Renal pelvis (tissue), 4 donors: ENCODE measurements around the gene OCA2. TPM values are rescaled to one million over a fixed set of nuclear protein-coding genes. Genes with fewer than 3 reads are reported as not detected.
"Not testable (repeated sequence)": the region's sequence is repeated elsewhere in the genome, so short reads cannot be mapped to it uniquely, and the experiment has no call there.

Experiments
- DNase-seq: peaks from one replicate; pipeline ENCODE4 v3.0.0-alpha.2; 2013
- polyA plus RNA-seq, 3 donors: library from polyadenylated mRNA; unstranded; fragments of 120-200 nt; gene quantifications; one replicate each; pipeline ENCODE4 v1.2.1, GENCODE V29; 2013; ENCODE audit not compliant: insufficient read length in 3 of 3

Gene OCA2
- polyA plus RNA-seq, 3 donors = 8.2 to 9.9 (median 9.0) TPM

- DNase-seq = no peak
These were observed 142.8 kb downstream of the OCA2 start for GRCh38 chr15:27956285-27956684.

- no peak for DNase-seq
These were observed 144.0 kb downstream of the OCA2 start for GRCh38 chr15:27955087-27955486.

- DNase-seq = not testable (repeated sequence)
These were observed 146.5 kb downstream of the OCA2 start for GRCh38 chr15:27952593-27952992.

GRCh38 chr15:27951191-27951890, 147.8 kb downstream of the OCA2 start:
- DNase-seq = no peak

GRCh38 chr15:27949089-27949488, 150.0 kb downstream of the OCA2 start:
- DNase-seq = no peak

- no peak for DNase-seq
These were observed 159.9 kb downstream of the OCA2 start for GRCh38 chr15:27939246-27939645.

GRCh38 chr15:27937851-27938250, 161.3 kb downstream of the OCA2 start:
- no peak for DNase-seq

- no peak for DNase-seq
These were observed 163.0 kb downstream of the OCA2 start for GRCh38 chr15:27936164-27936563.

- no peak for DNase-seq
These were observed 163.8 kb downstream of the OCA2 start for GRCh38 chr15:27935328-27935727.

- DNase-seq = no peak
These were observed 164.3 kb downstream of the OCA2 start for GRCh38 chr15:27934782-27935181.

GRCh38 chr15:27933562-27933961, 165.6 kb downstream of the OCA2 start:
- DNase-seq = no peak

GRCh38 chr15:27932600-27932999, 166.5 kb downstream of the OCA2 start:
- no peak for DNase-seq

- DNase-seq = no peak
These were observed 170.7 kb downstream of the OCA2 start for GRCh38 chr15:27928386-27928785.

- no peak for DNase-seq
These were observed 186.8 kb downstream of the OCA2 start for GRCh38 chr15:27912283-27912682.

GRCh38 chr15:27906802-27907201, 192.3 kb downstream of the OCA2 start:
- DNase-seq = no peak

GRCh38 chr15:27903405-27903804, 195.7 kb downstream of the OCA2 start:
- no peak for DNase-seq

GRCh38 chr15:27902680-27903385, 196.3 kb downstream of the OCA2 start:
- DNase-seq = no peak

GRCh38 chr15:27899583-27900285, 199.4 kb downstream of the OCA2 start:
- peak; percentile 22 for DNase-seq

- no peak for DNase-seq
These were observed 201.6 kb downstream of the OCA2 start for GRCh38 chr15:27897481-27897880.

- no peak for DNase-seq
These were observed 204.5 kb downstream of the OCA2 start for GRCh38 chr15:27894645-27895044.

GRCh38 chr15:27889258-27889657, 209.9 kb downstream of the OCA2 start:
- no peak for DNase-seq

GRCh38 chr15:27885201-27885600, 213.9 kb downstream of the OCA2 start:
- DNase-seq = no peak

- DNase-seq = no peak
These were observed 214.4 kb downstream of the OCA2 start for GRCh38 chr15:27884726-27885125.
